Activated CD4-positive, alpha-beta T cell treated with anti-CD3 and anti-CD28 coated beads, Interleukin-2, amount 10 ng/mL, durations not matched to agents 7 days and 5 days (primary cell): ENCODE results near the gene NAALADL1. TPM values are rescaled to one million over a fixed set of nuclear protein-coding genes. Genes with fewer than 3 reads are reported as not detected.
"Not testable (repeated sequence)": the region's sequence is repeated elsewhere in the genome, so short reads cannot be mapped to it uniquely, and the experiment has no call there.

Experiments used
- CTCF ChIA-PET: fragments of 350-600 bp; sonication (Branson Sonifier 250); formaldehyde crosslinking; loops from one replicate; lab custom pipeline; 2021; ENCODE audit warnings: antibody characterized with exemption; lab: Charles Lee
- POLR2A ChIA-PET: fragments of 350-600 bp; sonication (Branson Sonifier 250); formaldehyde crosslinking; loops from one replicate; lab custom pipeline; 2021; ENCODE audit warnings: antibody characterized with exemption; lab: Charles Lee
- DNase-seq: peaks from one replicate; pipeline ENCODE4 v3.0.0-alpha.2; 2020
- H3K27ac Mint-ChIP-seq: one replicate; pipeline ENCODE4 v1.8.0; 2021; ENCODE audit warnings: mild to moderate bottlenecking, moderate library complexity, mixed read lengths
- H3K27me3 Mint-ChIP-seq: one replicate; pipeline ENCODE4 v1.8.0; 2021; ENCODE audit warnings: mixed read lengths
- H3K36me3 Mint-ChIP-seq: one replicate; pipeline ENCODE4 v1.8.0; 2021; ENCODE audit warnings: low read depth, mixed read lengths
- H3K4me1 Mint-ChIP-seq: one replicate; pipeline ENCODE4 v1.8.0; 2021; ENCODE audit warnings: mixed read lengths
- H3K4me3 Mint-ChIP-seq: one replicate; pipeline ENCODE4 v1.8.0; 2021; ENCODE audit warnings: mild to moderate bottlenecking, moderate library complexity, mixed read lengths
- H3K9me3 Mint-ChIP-seq: one replicate; pipeline ENCODE4 v1.8.0; 2021; ENCODE audit warnings: mixed read lengths
- total RNA-seq, 2 experiments: library from RNA; stranded (reverse); gene quantifications; one replicate each; pipeline ENCODE4 v1.2.3, GENCODE V29; 2021

NAALADL1 gene
- total RNA-seq, 2 experiments from 2014 or later, result 6.3 to 7.3 TPM

- CTCF ChIA-PET, result interaction anchor here (0.5 to 0.6 kb wide), 2 partner anchors 31 to 355 kb away, joined by 3 to 5 read pairs; no protein-coding TSS in a partner anchor
- DNase-seq, result no peak
- Mint-ChIP-seq H3K27me3 (no peaks in the 10 kb centered on the region), H3K36me3 (peaks cover 22% of the 10 kb centered on the region), H3K4me3 (no peak overlapping the region), H3K27ac (no peak overlapping the region), H3K9me3 (no peaks in the 10 kb centered on the region), H3K4me1 (peaks cover 16% of the 10 kb centered on the region)
- POLR2A ChIA-PET, result no interaction called here
These were observed 38.5 kb downstream of the NAALADL1 start for GRCh38 chr11:65019824-65020223.

DNA sequence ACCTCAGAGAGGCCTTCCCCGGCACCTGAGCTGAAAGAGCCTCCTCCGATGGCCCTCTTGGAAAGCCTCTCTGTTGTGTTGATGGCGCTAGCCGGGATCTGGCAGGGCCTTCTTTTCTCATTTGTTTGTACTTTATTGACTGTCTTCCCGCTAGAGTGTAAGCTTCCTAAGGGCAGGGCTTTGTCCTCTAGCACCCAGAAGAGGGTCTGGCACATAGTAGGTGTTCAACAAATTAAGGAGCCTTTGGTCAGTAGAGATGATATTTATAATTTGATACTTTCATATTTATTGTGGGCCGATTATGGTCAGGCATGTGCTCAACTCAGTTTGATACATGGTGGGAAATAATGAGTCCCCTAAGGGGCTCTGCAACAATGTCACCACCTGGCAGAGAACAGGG lies 40.4 kb downstream of the NAALADL1 start:
- ChIA-PET POLR2A (no interaction called here), CTCF (interaction anchor here (1.2 kb wide), 1 partner anchor 99 kb away, joined by 3 read pairs; the partner anchor contains the start of gene ZNHIT2)
- no peak for DNase-seq
- Mint-ChIP-seq H3K4me3 (no peak overlapping the region), H3K9me3 (no peaks in the 10 kb centered on the region), H3K36me3 (peaks cover 22% of the 10 kb centered on the region), H3K4me1 (peaks cover 25% of the 10 kb centered on the region), H3K27me3 (no peaks in the 10 kb centered on the region), H3K27ac (no peak overlapping the region)

DNA sequence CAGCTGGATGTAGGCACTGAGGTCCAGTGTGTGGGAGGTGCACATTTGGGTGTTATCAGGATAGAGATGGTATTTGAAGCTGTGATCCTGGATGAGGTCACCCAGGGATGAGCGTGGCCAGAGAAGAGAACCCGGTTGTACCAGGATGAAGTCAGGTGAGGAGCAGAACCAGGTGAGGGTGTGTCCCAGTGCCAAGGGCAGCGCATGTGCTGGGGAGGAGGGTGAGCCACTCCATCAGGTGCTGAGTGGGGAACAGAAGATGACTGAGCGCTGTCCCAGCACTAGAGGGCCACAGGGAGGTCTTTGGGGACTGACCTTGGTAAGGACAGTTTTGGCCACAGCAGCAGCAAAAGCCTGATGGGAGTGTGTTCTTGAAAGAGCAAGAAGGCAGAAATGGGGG lies 41.6 kb downstream of the NAALADL1 start:
- H3K27ac Mint-ChIP-seq, result peak overlapping the region; percentile 36
- no peaks in the 10 kb centered on the region for H3K27me3 Mint-ChIP-seq
- H3K9me3 Mint-ChIP-seq, result no peaks in the 10 kb centered on the region
- peaks cover 26% of the 10 kb centered on the region for H3K4me1 Mint-ChIP-seq
- peaks cover 22% of the 10 kb centered on the region for H3K36me3 Mint-ChIP-seq
- ChIA-PET CTCF (interaction anchor here (0.7 kb wide), 1 partner anchor 24 kb away, joined by 4 read pairs; no protein-coding TSS in a partner anchor), POLR2A (no interaction called here)
- no peak overlapping the region for H3K4me3 Mint-ChIP-seq
- DNase-seq, result no peak

GRCh38 chr11:65014726-65015227 lies 43.6 kb downstream of the NAALADL1 start:
- CTCF ChIA-PET, result interaction anchor here (0.7 to 4.9 kb wide), 46 partner anchors 8 to 319 kb away, joined by 3 to 54 read pairs (median 4); partner anchors contain the start of genes ATG2A, BATF2, CDC42BPG and CDC42EP2
- Mint-ChIP-seq H3K4me3 (peak overlapping the region; percentile 94), H3K27ac (peak overlapping the region; percentile 96), H3K4me1 (peaks cover 26% of the 10 kb centered on the region), H3K36me3 (peaks cover 22% of the 10 kb centered on the region), H3K9me3 (no peaks in the 10 kb centered on the region), H3K27me3 (no peaks in the 10 kb centered on the region)
- POLR2A ChIA-PET, result interaction anchor here (0.9 kb wide), 1 partner anchor 82 kb away, joined by 3 read pairs; no protein-coding TSS in a partner anchor
- DNase-seq, result no peak

GRCh38 chr11:65013888-65014725 lies 44.2 kb downstream of the NAALADL1 start, which contains the start of gene ARL2:
Gene ARL2, plus strand, starts transcription at chr11:65014160. Its CDS starts 48 bp downstream, at chr11:65014208.
- no peaks in the 10 kb centered on the region for H3K9me3 Mint-ChIP-seq
- H3K36me3 Mint-ChIP-seq, result peaks cover 22% of the 10 kb centered on the region
- peak within 1 kb of the TSS; percentile 97 for H3K27ac Mint-ChIP-seq
- ChIA-PET POLR2A (no interaction called here), CTCF (interaction anchor here (0.6 to 4.9 kb wide), 46 partner anchors 8 to 319 kb away, joined by 3 to 54 read pairs (median 4); partner anchors contain the start of genes ATG2A, BATF2, CDC42BPG and CDC42EP2)
- peak; percentile 85 for DNase-seq
- no peaks in the 10 kb centered on the region for H3K27me3 Mint-ChIP-seq
- peak within 1 kb of the TSS; percentile 94 for H3K4me3 Mint-ChIP-seq
- peaks cover 26% of the 10 kb centered on the region for H3K4me1 Mint-ChIP-seq

GRCh38 chr11:65013130-65013887 lies 45.0 kb downstream of the NAALADL1 start:
- Mint-ChIP-seq H3K27ac (peak overlapping the region; percentile 97), H3K4me3 (peak overlapping the region; percentile 84), H3K9me3 (no peaks in the 10 kb centered on the region), H3K27me3 (no peaks in the 10 kb centered on the region), H3K4me1 (peaks cover 26% of the 10 kb centered on the region), H3K36me3 (peaks cover 19% of the 10 kb centered on the region)
- POLR2A ChIA-PET, result no interaction called here
- CTCF ChIA-PET, result interaction anchor here (0.6 to 4.9 kb wide), 46 partner anchors 9 to 1353 kb away, joined by 3 to 54 read pairs (median 4); partner anchors contain the start of genes ATG2A, BATF2, CDC42BPG and CDCA5
- DNase-seq, result peak; percentile 94

DNA sequence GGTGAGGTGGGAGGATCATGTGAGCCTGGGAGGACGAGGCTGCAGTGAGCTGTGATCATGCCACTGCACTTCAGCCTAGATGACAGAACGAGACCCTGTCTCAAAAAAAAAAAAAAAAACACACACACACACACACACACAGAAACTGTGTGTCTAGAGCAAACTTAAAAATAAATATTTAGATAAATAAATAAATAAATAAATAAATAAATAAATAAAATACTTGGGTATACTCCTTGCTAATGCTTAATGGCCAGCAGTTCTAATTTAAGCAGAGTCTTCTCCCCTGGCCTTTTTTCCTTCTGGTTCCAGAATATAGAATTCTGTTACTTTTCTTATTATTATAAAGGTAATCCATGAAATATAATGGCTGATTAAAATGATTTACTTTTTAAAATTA lies 49.5 kb downstream of the NAALADL1 start:
- Mint-ChIP-seq H3K4me1 (peaks cover 8% of the 10 kb centered on the region), H3K27me3 (no peaks in the 10 kb centered on the region), H3K4me3 (no peak overlapping the region), H3K27ac (no peak overlapping the region), H3K9me3 (no peaks in the 10 kb centered on the region), H3K36me3 (no peaks in the 10 kb centered on the region)
- CTCF ChIA-PET, result interaction anchor here (0.6 to 1.2 kb wide), 4 partner anchors 40 to 357 kb away, joined by 4 read pairs; partner anchors contain the start of gene ZNHIT2
- DNase-seq, result no peak
- POLR2A ChIA-PET, result no interaction called here

- no peak overlapping the region for H3K4me3 Mint-ChIP-seq
- no peaks in the 10 kb centered on the region for H3K27me3 Mint-ChIP-seq
- ChIA-PET POLR2A (no interaction called here), CTCF (interaction anchor here (1.1 to 1.2 kb wide), 2 partner anchors 38 to 110 kb away, joined by 3 to 4 read pairs; partner anchors contain the start of gene ZNHIT2)
- no peak for DNase-seq
- no peaks in the 10 kb centered on the region for H3K9me3 Mint-ChIP-seq
- H3K27ac Mint-ChIP-seq, result no peak overlapping the region
- H3K4me1 Mint-ChIP-seq, result peaks cover 3% of the 10 kb centered on the region
- no peaks in the 10 kb centered on the region for H3K36me3 Mint-ChIP-seq
These were observed 50.3 kb downstream of the NAALADL1 start for GRCh38 chr11:65008016-65008415.

DNA sequence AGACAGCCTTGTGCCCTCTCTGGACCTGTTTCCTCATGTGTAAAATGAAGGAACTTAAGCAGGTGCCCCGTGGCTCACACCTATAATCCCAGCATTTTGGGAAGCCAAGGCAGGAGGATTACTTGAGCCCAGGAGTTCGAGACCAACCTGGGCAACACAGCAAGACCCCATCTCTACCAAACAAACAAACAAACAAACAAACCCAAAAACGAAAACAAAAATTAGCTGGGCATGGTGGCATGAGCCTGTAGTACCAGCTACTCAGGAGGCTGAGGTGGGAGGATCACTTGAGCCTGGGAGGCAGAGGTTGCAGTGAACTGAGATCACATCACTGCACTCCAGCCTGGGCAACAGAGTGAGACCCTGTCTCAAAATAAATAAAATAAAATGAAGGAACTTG lies 54.4 kb downstream of the NAALADL1 start:
- H3K36me3 Mint-ChIP-seq, POLR2A ChIA-PET: not testable (repeated sequence)
- CTCF ChIA-PET, result interaction anchor here (0.6 to 6.3 kb wide), 4 partner anchors 9 to 47 kb away, joined by 3 to 54 read pairs (median 6); partner anchors contain the start of genes ARL2, MAJIN and SNX15

DNA sequence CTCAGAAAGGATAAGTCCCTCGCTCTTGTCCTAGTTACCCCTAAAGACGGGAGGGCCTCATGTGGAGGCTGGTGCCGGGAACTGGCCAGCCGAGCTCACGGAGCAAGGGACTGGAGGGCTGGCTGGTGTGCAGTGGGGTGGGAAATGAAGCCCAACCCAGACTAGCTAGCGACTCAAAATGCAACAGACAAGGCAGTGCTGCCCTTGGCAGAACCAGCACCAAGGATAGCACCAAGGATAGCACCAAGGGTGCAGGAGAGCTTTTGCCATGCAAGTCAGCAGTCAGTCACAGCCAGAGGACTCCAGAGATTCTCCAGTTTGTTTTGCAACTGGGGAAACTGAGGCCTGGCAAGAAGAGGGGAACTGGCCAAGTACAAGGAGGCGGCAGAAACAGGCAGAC lies 55.1 kb downstream of the NAALADL1 start:
- H3K27me3 Mint-ChIP-seq, result no peaks in the 10 kb centered on the region
- CTCF ChIA-PET, result interaction anchor here (0.9 to 6.3 kb wide), 4 partner anchors 10 to 31 kb away, joined by 3 to 54 read pairs (median 6); partner anchors contain the start of genes ARL2, MAJIN and SNX15
- no peaks in the 10 kb centered on the region for H3K36me3 Mint-ChIP-seq
- DNase-seq, result no peak
- peaks cover 7% of the 10 kb centered on the region for H3K4me1 Mint-ChIP-seq
- no peaks in the 10 kb centered on the region for H3K9me3 Mint-ChIP-seq
- no peak overlapping the region for H3K27ac Mint-ChIP-seq
- H3K4me3 Mint-ChIP-seq, result no peak overlapping the region
- POLR2A ChIA-PET, result no interaction called here

More for the DNA sequence above, 54.4 kb downstream of the NAALADL1 start:
- not testable (repeated sequence) for DNase-seq, H3K4me3 Mint-ChIP-seq, H3K27ac Mint-ChIP-seq, H3K9me3 Mint-ChIP-seq, H3K4me1 Mint-ChIP-seq, H3K27me3 Mint-ChIP-seq

DNA sequence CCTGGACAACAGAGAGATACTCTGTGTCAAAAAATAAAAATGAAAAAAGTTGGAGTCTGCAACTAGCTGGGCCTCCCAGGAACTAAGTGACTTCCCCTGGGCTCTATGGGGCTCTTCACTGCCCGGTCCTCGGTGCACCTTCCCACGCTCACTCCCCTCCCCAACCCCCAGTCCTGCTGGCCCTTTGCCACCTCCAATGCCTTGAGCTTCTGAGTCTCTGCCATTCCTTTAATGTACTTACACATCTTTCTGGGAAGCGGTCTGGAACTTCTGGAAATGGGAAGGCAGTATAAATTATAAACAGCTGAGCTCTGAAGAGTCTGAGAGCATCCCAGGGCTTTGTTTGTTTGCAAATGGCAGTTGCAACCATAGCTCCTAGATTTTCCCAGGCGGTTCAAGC lies 55.6 kb downstream of the NAALADL1 start:
- H3K36me3 Mint-ChIP-seq, result no peaks in the 10 kb centered on the region
- no peak overlapping the region for H3K27ac Mint-ChIP-seq
- no peaks in the 10 kb centered on the region for H3K27me3 Mint-ChIP-seq
- CTCF ChIA-PET, result interaction anchor here (1.1 to 6.3 kb wide), 3 partner anchors 10 to 30 kb away, joined by 4 to 54 read pairs (median 8); partner anchors contain the start of genes ARL2 and MAJIN
- POLR2A ChIA-PET, result no interaction called here
- H3K4me1 Mint-ChIP-seq, result peaks cover 10% of the 10 kb centered on the region
- no peaks in the 10 kb centered on the region for H3K9me3 Mint-ChIP-seq
- no peak overlapping the region for H3K4me3 Mint-ChIP-seq
- no peak for DNase-seq

GRCh38 chr11:64999478-64999877 lies 58.9 kb downstream of the NAALADL1 start:
- Mint-ChIP-seq H3K4me3 (no peak overlapping the region), H3K36me3 (no peaks in the 10 kb centered on the region), H3K27ac (no peak overlapping the region), H3K4me1 (peaks cover 24% of the 10 kb centered on the region), H3K27me3 (no peaks in the 10 kb centered on the region), H3K9me3 (no peaks in the 10 kb centered on the region)
- DNase-seq, result no peak
- CTCF ChIA-PET, result interaction anchor here (6.3 kb wide), 1 partner anchor 14 kb away, joined by 54 read pairs; the partner anchor contains the start of gene ARL2
- POLR2A ChIA-PET, result no interaction called here
